OCI-LY7 (cell line): Measurements from ENCODE around the gene ZNF205.

Experiments
- EZH2phosphoT487 ChIP-seq: fragments of 200-600 bp; sonication (generic); IDR thresholded peaks from 2 replicates; pipeline ENCODE4 v1.6.1; 2018; ENCODE audit warnings: low read depth, borderline replicate concordance, mild to moderate bottlenecking, mixed run types, antibody characterized with exemption, low read length, moderate library complexity, mixed read lengths
- TF ChIP-seq, protein P1 (sequence below): fragments of 200-600 bp; sonication (generic); conservative IDR thresholded peaks from 2 replicates; pipeline ENCODE4 v1.5.1; 2014; ENCODE audit warnings: mild to moderate bottlenecking, antibody characterized with exemption, low read length, moderate library complexity, mixed read lengths

DNA sequence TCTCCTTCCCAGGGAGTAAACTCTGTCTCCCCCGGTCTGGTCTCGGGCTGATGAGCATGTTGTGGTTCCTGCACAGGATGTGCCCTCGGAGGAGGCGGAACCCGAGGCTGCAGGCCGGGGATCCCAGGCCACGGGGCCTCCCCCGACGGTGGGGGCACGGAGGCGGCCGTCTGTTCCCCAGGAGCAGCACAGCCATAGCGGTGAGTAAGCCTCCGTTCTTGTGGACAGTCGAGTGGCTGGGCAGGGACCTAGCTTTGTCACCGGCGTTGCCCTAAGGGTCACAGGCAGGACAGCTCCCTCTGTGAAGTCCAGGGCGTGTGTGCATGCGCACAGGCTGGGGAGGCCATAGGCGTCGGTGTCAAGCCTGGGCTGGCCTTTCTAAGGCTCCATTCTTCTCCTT lies 26.0 kb downstream of the ZNF205 start:
- TF ChIP-seq, protein P1, sequence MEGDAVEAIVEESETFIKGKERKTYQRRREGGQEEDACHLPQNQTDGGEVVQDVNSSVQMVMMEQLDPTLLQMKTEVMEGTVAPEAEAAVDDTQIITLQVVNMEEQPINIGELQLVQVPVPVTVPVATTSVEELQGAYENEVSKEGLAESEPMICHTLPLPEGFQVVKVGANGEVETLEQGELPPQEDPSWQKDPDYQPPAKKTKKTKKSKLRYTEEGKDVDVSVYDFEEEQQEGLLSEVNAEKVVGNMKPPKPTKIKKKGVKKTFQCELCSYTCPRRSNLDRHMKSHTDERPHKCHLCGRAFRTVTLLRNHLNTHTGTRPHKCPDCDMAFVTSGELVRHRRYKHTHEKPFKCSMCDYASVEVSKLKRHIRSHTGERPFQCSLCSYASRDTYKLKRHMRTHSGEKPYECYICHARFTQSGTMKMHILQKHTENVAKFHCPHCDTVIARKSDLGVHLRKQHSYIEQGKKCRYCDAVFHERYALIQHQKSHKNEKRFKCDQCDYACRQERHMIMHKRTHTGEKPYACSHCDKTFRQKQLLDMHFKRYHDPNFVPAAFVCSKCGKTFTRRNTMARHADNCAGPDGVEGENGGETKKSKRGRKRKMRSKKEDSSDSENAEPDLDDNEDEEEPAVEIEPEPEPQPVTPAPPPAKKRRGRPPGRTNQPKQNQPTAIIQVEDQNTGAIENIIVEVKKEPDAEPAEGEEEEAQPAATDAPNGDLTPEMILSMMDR, result no peak
- no peak for TF ChIP-seq EZH2phosphoT487
